ENCODE measurements around the gene NTRK2. TPM values are rescaled to one million over a fixed set of nuclear protein-coding genes. Genes with fewer than 3 reads are reported as not detected.

The NTRK2 gene
- total RNA-seq, 1 experiment from 2014 or later: not detected

DNA sequence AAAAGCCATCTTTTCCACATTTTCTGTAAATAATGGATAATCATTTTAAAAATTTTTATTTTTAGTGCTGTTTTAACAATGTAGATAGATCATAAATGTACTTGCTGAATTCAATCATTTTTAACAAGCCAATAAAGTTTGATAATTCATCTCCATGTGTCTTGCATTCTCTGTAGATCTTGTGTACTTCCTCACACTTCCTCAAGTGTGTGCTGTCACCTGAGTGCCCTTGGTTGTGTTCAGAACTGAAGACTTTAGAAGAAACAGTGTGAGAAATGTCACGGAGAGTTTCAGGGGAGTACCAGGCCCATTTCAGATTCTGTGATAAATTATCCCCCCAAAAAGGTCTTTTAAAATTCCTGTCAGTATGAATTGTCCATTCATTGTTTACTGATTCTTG is 146.0 kb downstream of the NTRK2 start:
- H3K9me2 ChIP-seq (ENCODE audit: insufficient read depth): no peaks in the 10 kb centered on the region
- H3K27me3 ChIP-seq (ENCODE audit: insufficient read depth, low read length): peaks cover 31% of the 10 kb centered on the region
- no peak overlapping the region for H3K4me3 ChIP-seq (replicated peaks in 1 of 2; ENCODE audit: low read depth in 1 of 2, low read length in 2 of 2)
- H3K36me3 ChIP-seq (ENCODE audit: control insufficient read depth in 1 of 2, insufficient read depth in 2 of 2, low read length in 2 of 2): no peaks in the 10 kb centered on the region
- no peaks in the 10 kb centered on the region for H3K9me3 ChIP-seq (ENCODE audit: control insufficient read depth in 1 of 2, insufficient read depth in 1 of 2, low read depth in 1 of 2, low read length in 2 of 2)
- H3K9ac ChIP-seq (ENCODE audit: low read length): no peak overlapping the region
- no peak overlapping the region for H3K4me2 ChIP-seq (ENCODE audit: low read length)
- DNase-seq (ENCODE audit: low read depth, low spot score): no peak
- RAD21 ChIA-PET (ENCODE audit: low non-redundant PET in 1 of 2, low total read pairs in 2 of 2, uncharacterized antibody in 2 of 2, unreplicated experiment in 2 of 2): no interaction called here
- no peak overlapping the region for H2AFZ ChIP-seq (ENCODE audit: low read depth, low read length, poor library complexity, severe bottlenecking)
- CTCF ChIA-PET: no interaction called here
- BruUV-seq (replicated peaks): no TSS peak
- H4K20me1 ChIP-seq (ENCODE audit: insufficient read depth): no peaks in the 10 kb centered on the region
- H3K79me2 ChIP-seq (ENCODE audit: insufficient read depth, low read length): no peaks in the 10 kb centered on the region
- no peak for ATAC-seq
- intact Hi-C loops (cut with micrococcal nuclease): no loop called here
- TF ChIP-seq SIN3A (IDR thresholded peaks at IDR 0.05; ENCODE audit: low read depth): no peak
- no peak for TF ChIP-seq POLR2A (IDR thresholded peaks at IDR 0.05; ENCODE audit: borderline replicate concordance, extremely low read depth, insufficient read depth, insufficient read length)
- TF ChIP-seq JUND (IDR thresholded peaks at IDR 0.05): no peak
- TF ChIP-seq, protein P1, sequence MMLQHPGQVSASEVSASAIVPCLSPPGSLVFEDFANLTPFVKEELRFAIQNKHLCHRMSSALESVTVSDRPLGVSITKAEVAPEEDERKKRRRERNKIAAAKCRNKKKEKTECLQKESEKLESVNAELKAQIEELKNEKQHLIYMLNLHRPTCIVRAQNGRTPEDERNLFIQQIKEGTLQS (IDR thresholded peaks at IDR 0.05): no peak
- no peak for TF ChIP-seq SP1 (IDR thresholded peaks at IDR 0.05; ENCODE audit: low read depth)
- no peak for TF ChIP-seq CBX3 (IDR thresholded peaks at IDR 0.05; ENCODE audit: low read depth)
- TF ChIP-seq ELF1 (IDR thresholded peaks at IDR 0.05; ENCODE audit: borderline replicate concordance, low read depth): no peak
- no peak for TF ChIP-seq FOSL1 (IDR thresholded peaks at IDR 0.05; ENCODE audit: low read depth)
- TF ChIP-seq CEBPB (IDR thresholded peaks at IDR 0.05; ENCODE audit: low read depth): no peak
- TF ChIP-seq, protein P2, sequence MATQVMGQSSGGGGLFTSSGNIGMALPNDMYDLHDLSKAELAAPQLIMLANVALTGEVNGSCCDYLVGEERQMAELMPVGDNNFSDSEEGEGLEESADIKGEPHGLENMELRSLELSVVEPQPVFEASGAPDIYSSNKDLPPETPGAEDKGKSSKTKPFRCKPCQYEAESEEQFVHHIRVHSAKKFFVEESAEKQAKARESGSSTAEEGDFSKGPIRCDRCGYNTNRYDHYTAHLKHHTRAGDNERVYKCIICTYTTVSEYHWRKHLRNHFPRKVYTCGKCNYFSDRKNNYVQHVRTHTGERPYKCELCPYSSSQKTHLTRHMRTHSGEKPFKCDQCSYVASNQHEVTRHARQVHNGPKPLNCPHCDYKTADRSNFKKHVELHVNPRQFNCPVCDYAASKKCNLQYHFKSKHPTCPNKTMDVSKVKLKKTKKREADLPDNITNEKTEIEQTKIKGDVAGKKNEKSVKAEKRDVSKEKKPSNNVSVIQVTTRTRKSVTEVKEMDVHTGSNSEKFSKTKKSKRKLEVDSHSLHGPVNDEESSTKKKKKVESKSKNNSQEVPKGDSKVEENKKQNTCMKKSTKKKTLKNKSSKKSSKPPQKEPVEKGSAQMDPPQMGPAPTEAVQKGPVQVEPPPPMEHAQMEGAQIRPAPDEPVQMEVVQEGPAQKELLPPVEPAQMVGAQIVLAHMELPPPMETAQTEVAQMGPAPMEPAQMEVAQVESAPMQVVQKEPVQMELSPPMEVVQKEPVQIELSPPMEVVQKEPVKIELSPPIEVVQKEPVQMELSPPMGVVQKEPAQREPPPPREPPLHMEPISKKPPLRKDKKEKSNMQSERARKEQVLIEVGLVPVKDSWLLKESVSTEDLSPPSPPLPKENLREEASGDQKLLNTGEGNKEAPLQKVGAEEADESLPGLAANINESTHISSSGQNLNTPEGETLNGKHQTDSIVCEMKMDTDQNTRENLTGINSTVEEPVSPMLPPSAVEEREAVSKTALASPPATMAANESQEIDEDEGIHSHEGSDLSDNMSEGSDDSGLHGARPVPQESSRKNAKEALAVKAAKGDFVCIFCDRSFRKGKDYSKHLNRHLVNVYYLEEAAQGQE (IDR thresholded peaks at IDR 0.05; ENCODE audit: low read depth): no peak
- no peaks in the 10 kb centered on the region for H3K4me1 ChIP-seq (ENCODE audit: control insufficient read depth in 1 of 2, insufficient read depth in 2 of 2, low read length in 2 of 2)
- POLR2A ChIA-PET: no interaction called here
- no peak overlapping the region for H3K27ac ChIP-seq (ENCODE audit: low read depth, low read length)

Data from HCT116 (cell line).